ENCODE data around the gene ELK4.
A peak's percentile ranks its signal among the peaks of the same experiment; 100 is the strongest.

The ELK4 gene

DNA sequence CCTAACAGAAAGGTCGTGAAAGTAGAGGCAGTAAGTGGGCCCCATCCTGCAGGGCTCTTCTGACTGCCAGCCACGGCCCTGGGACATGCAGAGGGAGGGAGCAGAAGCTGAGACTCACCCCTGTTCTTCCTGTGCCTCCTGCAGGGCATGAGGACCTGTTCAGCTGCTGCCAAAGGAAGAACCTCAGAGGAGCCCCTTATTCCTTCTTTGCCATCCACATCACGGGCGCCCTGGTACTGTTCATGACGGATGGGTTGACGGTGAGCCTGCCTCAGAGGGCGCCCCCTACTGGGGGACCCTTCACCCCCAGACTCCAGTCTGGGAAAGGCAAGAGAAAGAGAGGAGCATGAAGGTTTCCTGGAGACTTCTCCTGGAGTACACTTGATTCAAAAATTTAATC is 47.1 kb downstream of the ELK4 start:
- Histone ChIP-seq H3K36me3 (replicated peaks; ENCODE audit: insufficient read depth, low read length) (no peaks in the 10 kb centered on the region), H3K9ac (ENCODE audit: low read length) (no peak overlapping the region), H3K79me2 (ENCODE audit: low read length) (no peaks in the 10 kb centered on the region), H3K4me2 (ENCODE audit: low read depth, low read length) (no peak overlapping the region), H3K4me1 (ENCODE audit: low read length) (no peaks in the 10 kb centered on the region), H4K20me1 (ENCODE audit: insufficient read depth, low read length) (no peaks in the 10 kb centered on the region), H3K27ac (ENCODE audit: low read length) (no peak overlapping the region), H3K27me3 (replicated peaks; ENCODE audit: insufficient read depth, low read length) (peaks cover 24% of the 10 kb centered on the region), H3K4me3 (ENCODE audit: low read length) (no peak overlapping the region), H3F3A (ENCODE audit: insufficient read depth, low read length) (no peaks in the 10 kb centered on the region), H3K9me3 (replicated peaks; ENCODE audit: insufficient read depth, low read length) (no peaks in the 10 kb centered on the region), H3K9me2 (replicated peaks; ENCODE audit: insufficient read depth, low read length) (no peaks in the 10 kb centered on the region), H2AFZ (ENCODE audit: low read length) (no peak overlapping the region)
- no peak for DNase-seq
- no peak for TF ChIP-seq EZH2 (optimal IDR thresholded peaks at IDR 0.05; ENCODE audit: low read depth, low read length)
- TF ChIP-seq, protein P1, sequence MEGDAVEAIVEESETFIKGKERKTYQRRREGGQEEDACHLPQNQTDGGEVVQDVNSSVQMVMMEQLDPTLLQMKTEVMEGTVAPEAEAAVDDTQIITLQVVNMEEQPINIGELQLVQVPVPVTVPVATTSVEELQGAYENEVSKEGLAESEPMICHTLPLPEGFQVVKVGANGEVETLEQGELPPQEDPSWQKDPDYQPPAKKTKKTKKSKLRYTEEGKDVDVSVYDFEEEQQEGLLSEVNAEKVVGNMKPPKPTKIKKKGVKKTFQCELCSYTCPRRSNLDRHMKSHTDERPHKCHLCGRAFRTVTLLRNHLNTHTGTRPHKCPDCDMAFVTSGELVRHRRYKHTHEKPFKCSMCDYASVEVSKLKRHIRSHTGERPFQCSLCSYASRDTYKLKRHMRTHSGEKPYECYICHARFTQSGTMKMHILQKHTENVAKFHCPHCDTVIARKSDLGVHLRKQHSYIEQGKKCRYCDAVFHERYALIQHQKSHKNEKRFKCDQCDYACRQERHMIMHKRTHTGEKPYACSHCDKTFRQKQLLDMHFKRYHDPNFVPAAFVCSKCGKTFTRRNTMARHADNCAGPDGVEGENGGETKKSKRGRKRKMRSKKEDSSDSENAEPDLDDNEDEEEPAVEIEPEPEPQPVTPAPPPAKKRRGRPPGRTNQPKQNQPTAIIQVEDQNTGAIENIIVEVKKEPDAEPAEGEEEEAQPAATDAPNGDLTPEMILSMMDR (IDR thresholded peaks at IDR 0.05; ENCODE audit: low read length): peak; percentile 58

DNA sequence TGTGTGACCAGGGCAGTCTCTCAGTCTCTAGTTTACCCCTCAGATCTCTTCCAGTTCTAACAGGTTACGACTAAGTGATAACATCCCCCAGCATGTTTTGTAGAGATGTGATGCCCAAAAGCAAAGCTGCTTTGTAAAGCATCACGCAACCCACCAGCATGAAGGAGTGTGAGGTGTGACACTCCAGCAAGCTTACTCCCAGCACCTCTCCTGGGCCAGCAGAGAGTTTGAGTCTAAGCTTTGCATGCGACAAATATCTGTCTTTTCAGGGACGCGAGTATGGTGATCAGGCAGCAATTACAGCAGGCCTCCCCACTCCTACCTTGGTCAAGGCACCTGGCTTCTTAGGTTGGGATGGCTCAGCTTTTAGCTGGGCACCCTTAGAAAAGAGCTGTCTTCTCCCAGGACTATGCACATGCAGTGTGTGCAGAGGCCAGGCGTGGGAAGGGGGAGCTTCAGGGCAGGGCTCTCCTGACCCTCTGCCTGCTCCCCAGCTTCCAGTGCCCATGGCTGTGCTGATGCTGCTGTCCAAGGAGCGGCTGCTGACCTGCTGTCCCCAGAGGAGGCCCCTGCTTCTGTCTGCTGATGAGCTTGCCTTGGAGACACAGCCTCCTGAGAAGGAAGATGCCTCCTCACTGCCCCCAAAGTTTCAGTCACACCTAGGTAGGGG is 48.2 kb downstream of the ELK4 start:
- Histone ChIP-seq H3K9me3 (replicated peaks; ENCODE audit: insufficient read depth, low read length) (no peaks in the 10 kb centered on the region), H3K4me3 (ENCODE audit: low read length) (no peak overlapping the region), H4K20me1 (ENCODE audit: insufficient read depth, low read length) (no peaks in the 10 kb centered on the region), H3K9me2 (replicated peaks; ENCODE audit: insufficient read depth, low read length) (no peaks in the 10 kb centered on the region), H2AFZ (ENCODE audit: low read length) (no peak overlapping the region), H3K79me2 (ENCODE audit: low read length) (no peaks in the 10 kb centered on the region), H3K4me2 (ENCODE audit: low read depth, low read length) (no peak overlapping the region), H3K9ac (ENCODE audit: low read length) (no peak overlapping the region), H3K4me1 (ENCODE audit: low read length) (no peaks in the 10 kb centered on the region), H3K27ac (ENCODE audit: low read length) (no peak overlapping the region), H3K27me3 (replicated peaks; ENCODE audit: insufficient read depth, low read length) (peaks cover 34% of the 10 kb centered on the region), H3K36me3 (replicated peaks; ENCODE audit: insufficient read depth, low read length) (no peaks in the 10 kb centered on the region), H3F3A (ENCODE audit: insufficient read depth, low read length) (no peaks in the 10 kb centered on the region)
- no peak for DNase-seq
- TF ChIP-seq, protein P1 (IDR thresholded peaks at IDR 0.05; ENCODE audit: low read length): no peak
- TF ChIP-seq EZH2phosphoT487 (IDR thresholded peaks at IDR 0.05; ENCODE audit: low read length) (no peak), EZH2 (optimal IDR thresholded peaks at IDR 0.05; ENCODE audit: low read depth, low read length) (no peak)

DNA sequence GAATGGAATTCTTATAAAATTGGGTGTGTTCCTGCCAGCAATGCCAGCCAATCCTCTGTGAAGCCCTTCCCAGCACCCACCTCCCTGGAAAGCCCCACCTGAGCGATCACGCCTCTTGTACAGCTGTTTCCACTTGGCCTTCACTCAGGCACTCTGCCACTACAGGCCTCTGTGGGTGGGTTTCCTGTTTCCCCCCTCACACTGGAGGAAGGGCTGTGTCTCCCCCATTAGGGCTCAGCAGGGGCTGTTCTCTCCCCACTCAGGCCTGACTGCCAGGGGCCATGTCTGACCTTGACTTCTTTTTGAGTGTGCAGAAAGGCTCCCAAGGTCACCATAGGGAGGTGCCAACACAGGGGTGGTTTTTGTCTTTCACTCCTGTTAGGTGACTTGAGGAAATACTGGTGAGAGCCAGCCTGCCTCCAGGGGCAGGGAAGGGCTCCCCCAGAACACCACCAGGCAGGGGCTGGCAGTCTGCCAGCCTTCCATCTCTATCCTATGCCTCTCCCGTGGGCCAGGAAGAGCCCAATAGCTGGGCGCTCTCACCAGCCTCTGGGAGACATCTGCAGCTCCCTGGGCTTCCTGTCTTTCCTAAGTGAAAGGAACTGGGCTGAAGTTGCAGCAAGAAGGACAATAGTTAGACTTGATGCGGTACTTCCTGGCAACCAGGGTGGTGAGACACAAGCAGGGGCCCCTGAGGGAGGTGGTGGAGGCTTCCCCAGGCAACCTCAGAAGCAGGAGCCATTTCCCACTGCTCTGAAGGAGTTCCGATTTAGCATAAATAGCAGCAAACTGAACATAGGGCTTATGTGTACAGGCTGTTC is 49.1 kb downstream of the ELK4 start:
- H3K27ac ChIP-seq (ENCODE audit: low read length): no peak overlapping the region
- H3F3A ChIP-seq (ENCODE audit: insufficient read depth, low read length): no peaks in the 10 kb centered on the region

More for the DNA sequence above, 49.1 kb downstream of the ELK4 start:
- Histone ChIP-seq H3K9me2 (replicated peaks; ENCODE audit: insufficient read depth, low read length) (no peaks in the 10 kb centered on the region), H3K4me3 (ENCODE audit: low read length) (no peak overlapping the region), H3K9me3 (replicated peaks; ENCODE audit: insufficient read depth, low read length) (no peaks in the 10 kb centered on the region), H3K27me3 (replicated peaks; ENCODE audit: insufficient read depth, low read length) (peaks cover 43% of the 10 kb centered on the region), H3K4me1 (ENCODE audit: low read length) (no peaks in the 10 kb centered on the region), H3K79me2 (ENCODE audit: low read length) (no peaks in the 10 kb centered on the region), H3K36me3 (replicated peaks; ENCODE audit: insufficient read depth, low read length) (no peaks in the 10 kb centered on the region), H2AFZ (ENCODE audit: low read length) (no peak overlapping the region), H4K20me1 (ENCODE audit: insufficient read depth, low read length) (no peaks in the 10 kb centered on the region), H3K4me2 (ENCODE audit: low read depth, low read length) (no peak overlapping the region), H3K9ac (ENCODE audit: low read length) (no peak overlapping the region)
- no peak for DNase-seq
- TF ChIP-seq EZH2phosphoT487 (IDR thresholded peaks at IDR 0.05; ENCODE audit: low read length) (no peak), EZH2 (optimal IDR thresholded peaks at IDR 0.05; ENCODE audit: low read depth, low read length) (no peak)
- TF ChIP-seq, protein P1 (IDR thresholded peaks at IDR 0.05; ENCODE audit: low read length): no peak

All from MM.1S (cell line).